IMR-90 (cell line): ENCODE results near the gene INAVA. TPM values are rescaled to one million over a fixed set of nuclear protein-coding genes. Genes with fewer than 3 reads are reported as not detected.

Experiments
- ATAC-seq: fragments of 200-7000 bp; cut with Tn5 transposase; 2 replicates; pipeline ENCODE4 v1.9.1; 2020; ENCODE audit warnings: low read depth, mild to moderate bottlenecking, moderate library complexity
- BruUV-seq: library from RNA; stranded (reverse); fragments of 400-500 nt; replicated peaks from 2 replicates; lab custom pipeline; 2021; lab: Mats Ljungman, UMichigan
- CTCF ChIA-PET: fragments of 300-600 bp; formaldehyde crosslinking; extraction: SDS; loops from one replicate; lab custom pipeline; 2021; ENCODE audit warnings: antibody characterized with exemption; lab: Yijun Ruan, JAX
- POLR2A ChIA-PET: fragments of 300-600 bp; sonication (Branson Sonifier 250); formaldehyde crosslinking; loops from one replicate; lab custom pipeline; 2022; ENCODE audit warnings: antibody characterized with exemption; ENCODE audit not compliant: unreplicated experiment; lab: Charles Lee
- DNase-seq: peaks from one replicate; pipeline ENCODE4 v3.0.0; 2013
- H2AFZ ChIP-seq: replicated peaks from 2 replicates; pipeline ENCODE3; 2013; ENCODE audit warnings: low read length, mild to moderate bottlenecking; ENCODE audit not compliant: poor library complexity
- H2AK5ac ChIP-seq: 2 replicates; pipeline ENCODE4 v1.6.1; 2013; ENCODE audit warnings: low read depth, low read length, inconsistent platforms
- H2AK9ac ChIP-seq: replicated peaks from 2 replicates; pipeline ENCODE3; 2013; ENCODE audit warnings: mild to moderate bottlenecking, low read depth, low read length, moderate library complexity; ENCODE audit not compliant: poor library complexity
- H2BK120ac ChIP-seq: 2 replicates; pipeline ENCODE4 v1.6.1; 2013; ENCODE audit warnings: low read depth, low read length, inconsistent platforms
- H2BK15ac ChIP-seq: 3 replicates; pipeline ENCODE4 v1.6.1; 2013; ENCODE audit warnings: low read depth, low read length, inconsistent platforms
- H2BK20ac ChIP-seq: 2 replicates; pipeline ENCODE4 v1.6.1; 2013; ENCODE audit warnings: low read depth, mild to moderate bottlenecking, inconsistent platforms, low read length, moderate library complexity
- H2BK5ac ChIP-seq: 2 replicates; pipeline ENCODE4 v1.6.1; 2013; ENCODE audit warnings: mild to moderate bottlenecking, low read depth, low read length, inconsistent platforms; ENCODE audit not compliant: poor library complexity, severe bottlenecking
- H3K14ac ChIP-seq: replicated peaks from 2 replicates; pipeline ENCODE4 v1.6.1; 2013; ENCODE audit warnings: low read depth, low read length, inconsistent platforms
- H3K18ac ChIP-seq: 2 replicates; pipeline ENCODE4 v1.6.1; 2013; ENCODE audit warnings: low read depth, low read length, control low read depth
- H3K23ac ChIP-seq: 2 replicates; pipeline ENCODE4 v1.6.1; 2013; ENCODE audit warnings: low read depth, low read length, inconsistent platforms
- H3K27ac ChIP-seq: 2 replicates; pipeline ENCODE4 v1.5.1; 2013; ENCODE audit warnings: mild to moderate bottlenecking, control low read depth, low read length; ENCODE audit not compliant: insufficient read depth
- H3K27me3 ChIP-seq: 2 replicates; pipeline ENCODE4 v1.6.1; 2013; ENCODE audit warnings: low read length; ENCODE audit not compliant: control insufficient read depth, insufficient read depth
- H3K36me3 ChIP-seq: 2 replicates; pipeline ENCODE4 v1.6.1; 2013; ENCODE audit warnings: low read length, mixed read lengths; ENCODE audit not compliant: control insufficient read depth, insufficient read depth
- H3K4ac ChIP-seq: 2 replicates; pipeline ENCODE4 v1.6.1; 2013; ENCODE audit warnings: low read depth, low read length, inconsistent platforms
- H3K4me1 ChIP-seq: 2 replicates; pipeline ENCODE4 v1.6.1; 2013; ENCODE audit warnings: low read length, mixed read lengths; ENCODE audit not compliant: control insufficient read depth, insufficient read depth
- H3K4me2 ChIP-seq: 2 replicates; pipeline ENCODE4 v1.6.1; 2013; ENCODE audit warnings: low read depth, mild to moderate bottlenecking, control low read depth, low read length, moderate library complexity
- H3K4me3 ChIP-seq: 2 replicates; pipeline ENCODE4 v1.5.1; 2013; ENCODE audit warnings: low read depth, mild to moderate bottlenecking, control low read depth, low read length, moderate library complexity; ENCODE audit not compliant: insufficient read depth
- H3K56ac ChIP-seq: 2 replicates; pipeline ENCODE4 v1.6.1; 2013; ENCODE audit warnings: low read length, inconsistent platforms; ENCODE audit not compliant: insufficient read depth; ENCODE audit errors: extremely low read depth
- H3K79me1 ChIP-seq, 2 experiments: 2 replicates each; pipeline ENCODE4 v1.6.1; 2013; ENCODE audit warnings: low read length in 2 of 2, inconsistent platforms in 1 of 2, low read depth in 1 of 2
- H3K9ac ChIP-seq: 2 replicates; pipeline ENCODE4 v1.6.1; 2013; ENCODE audit warnings: low read depth, low read length, control low read depth
- H3K9me1 ChIP-seq: 2 replicates; pipeline ENCODE4 v1.6.1; 2013; ENCODE audit warnings: low read length, inconsistent platforms; ENCODE audit not compliant: insufficient read depth
- H3K9me3 ChIP-seq: 2 replicates; pipeline ENCODE4 v1.6.1; 2013; ENCODE audit warnings: low read length; ENCODE audit not compliant: control insufficient read depth, insufficient read depth
- H4K20me1 ChIP-seq: 2 replicates; pipeline ENCODE4 v1.6.1; 2013; ENCODE audit warnings: low read length, inconsistent platforms; ENCODE audit not compliant: insufficient read depth
- H4K5ac ChIP-seq: 2 replicates; pipeline ENCODE4 v1.6.1; 2013; ENCODE audit warnings: mild to moderate bottlenecking, low read depth, low read length, control low read depth
- H4K8ac ChIP-seq, 2 experiments: 2 replicates each; pipeline ENCODE4 v1.6.1; 2013; ENCODE audit warnings: low read depth in 2 of 2, low read length in 2 of 2, control low read depth in 1 of 2, inconsistent platforms in 1 of 2
- H4K91ac ChIP-seq: 2 replicates; pipeline ENCODE4 v1.6.1; 2013; ENCODE audit warnings: low read depth, low read length, inconsistent platforms; ENCODE audit not compliant: insufficient read depth
- CHD1 ChIP-seq: IDR thresholded peaks from 2 replicates; pipeline ENCODE4 v1.6.1; 2012; ENCODE audit warnings: low read depth, low read length, improper control_type of control experiment
- ELK1 ChIP-seq: fragments of 150-350 bp; IDR thresholded peaks from 2 replicates; pipeline ENCODE4 v1.6.1; 2016; ENCODE audit warnings: low read depth, mild to moderate bottlenecking, low read length, moderate library complexity, borderline replicate concordance
- FOS ChIP-seq: fragments of 150-350 bp; IDR thresholded peaks from 2 replicates; pipeline ENCODE4 v1.6.1; 2016; ENCODE audit warnings: low read depth, low read length
- MAFK ChIP-seq: IDR thresholded peaks from 2 replicates; pipeline ENCODE4 v1.6.1; 2012; ENCODE audit warnings: low read depth, low read length, improper control_type of control experiment
- MAZ ChIP-seq: IDR thresholded peaks from 2 replicates; pipeline ENCODE4 v1.6.1; 2012; ENCODE audit warnings: low read depth, mild to moderate bottlenecking, low read length, improper control_type of control experiment, moderate library complexity, borderline replicate concordance
- RAD21 ChIP-seq: IDR thresholded peaks from 2 replicates; pipeline ENCODE4 v1.6.1; 2012; ENCODE audit warnings: low read length, improper control_type of control experiment
- RFX5 ChIP-seq: IDR thresholded peaks from 2 replicates; pipeline ENCODE4 v1.8.0; 2012; ENCODE audit warnings: low read depth, mild to moderate bottlenecking, low read length, moderate library complexity
- SMC3 ChIP-seq: fragments of 150-350 bp; IDR thresholded peaks from 2 replicates; pipeline ENCODE4 v1.6.1; 2016; ENCODE audit warnings: low read depth, mild to moderate bottlenecking, antibody characterized with exemption, low read length, moderate library complexity
- dilution Hi-C: fragments of 300-500 bp; cut with HindIII; formaldehyde crosslinking; loops from one replicate; pipeline ENCODE4 v1.14.3; 2018; ENCODE audit warnings: low sequenced_read_pairs; ENCODE audit not compliant: unreplicated experiment
- in situ Hi-C: fragments of 300-500 bp; cut with MboI; formaldehyde crosslinking; loops from 3 replicates; pipeline ENCODE4 v1.14.3; 2019; ENCODE audit warnings: low sequenced_read_pairs, inconsistent platforms, mixed read lengths
- intact Hi-C: fragments of 100-400 bp; cut with micrococcal nuclease; formaldehyde crosslinking; loops from 2 replicates; pipeline ENCODE4 v1.10.0; 2022
- polyA plus RNA-seq, 3 experiments: library from polyadenylated mRNA; depleted of rRNA; stranded (reverse); fragments of >200 nt; gene quantifications; 2 replicates each; pipeline ENCODE4 v1.2.3, GENCODE V29; 2012; ENCODE audit warnings: low replicate concordance in 1 of 3
- total RNA-seq: library from RNA; depleted of rRNA; stranded (reverse); fragments of >200 nt; gene quantifications from 2 replicates; pipeline ENCODE4 v1.2.3, GENCODE V29; 2012

INAVA gene
- total and polyA plus RNA-seq, 2 of the 4 experiments (the other 2 are of a cell fraction): under 0.01 to 0.07 TPM

GRCh38 chr1:200904772-200905171, 10.1 kb downstream of the INAVA start:
- Histone ChIP-seq H2BK20ac (no peak overlapping the region), H3K4me2 (no peak overlapping the region), H3K4me1 (no peaks in the 10 kb centered on the region), H2AFZ (no peak overlapping the region), H3K79me1 (no peaks in the 10 kb centered on the region), H3K14ac (no peak overlapping the region), H2BK5ac (no peak overlapping the region), H3K56ac (no peak overlapping the region), H3K4me3 (no peak overlapping the region), H3K27ac (no peak overlapping the region), H3K9ac (no peak overlapping the region), H4K8ac (no peak overlapping the region), H3K9me3 (no peaks in the 10 kb centered on the region), H2BK120ac (no peak overlapping the region), H3K23ac (no peak overlapping the region), H2BK15ac (no peak overlapping the region), H2AK5ac (no peak overlapping the region), H3K4ac (no peak overlapping the region), H4K20me1 (no peaks in the 10 kb centered on the region), H4K5ac (no peak overlapping the region), H2AK9ac (no peak overlapping the region), H3K27me3 (peaks cover 29% of the 10 kb centered on the region), H3K36me3 (no peaks in the 10 kb centered on the region), H3K9me1 (no peaks in the 10 kb centered on the region), H4K91ac (no peak overlapping the region), H3K18ac (no peak overlapping the region)
- no peak for ATAC-seq
- ChIA-PET POLR2A (no interaction called here), CTCF (no interaction called here)
- no peak for DNase-seq
- in situ Hi-C loops: no loop called here
- TF ChIP-seq FOS (no peak), SMC3 (no peak), MAZ (no peak), ELK1 (no peak), RAD21 (no peak), RFX5 (no peak), CHD1 (no peak), MAFK (no peak)
- dilution Hi-C loops: no loop called here
- BruUV-seq: no TSS peak
- intact Hi-C loops: no loop called here
